K562 (cell line): ENCODE results near the gene TMC8. TPM values are rescaled to one million over a fixed set of nuclear protein-coding genes. Genes with fewer than 3 reads are reported as not detected.
A peak's percentile ranks its signal among the peaks of the same experiment; 100 is the strongest.

Source experiments
- ERF ChIP-seq: fragments of 450-650 bp; formaldehyde crosslinking; IDR thresholded peaks from 2 replicates; pipeline ENCODE4 v1.4.0; 2020; ENCODE audit warnings: mild to moderate bottlenecking, mixed read lengths
- KDM2B ChIP-seq: fragments of 250-450 bp; sonication (Bioruptor Pico); IDR thresholded peaks from 2 replicates; pipeline ENCODE4 v1.8.0; 2021; ENCODE audit warnings: mild to moderate bottlenecking, moderate library complexity
- KLF13 ChIP-seq: fragments of 450-650 bp; IDR thresholded peaks from 2 replicates; pipeline ENCODE4 v1.6.1; 2016; ENCODE audit warnings: missing genetic modification characterization, low read depth, mild to moderate bottlenecking, missing compliant biosample characterization, moderate library complexity, borderline replicate concordance
- PHF21A ChIP-seq: fragments of 450-650 bp; IDR thresholded peaks from 2 replicates; pipeline ENCODE4 v1.6.1; 2017; ENCODE audit warnings: low read depth, borderline replicate concordance
- POLR2H ChIP-seq: IDR thresholded peaks from 2 replicates; pipeline ENCODE4 v1.6.1; 2016; ENCODE audit warnings: missing genetic modification characterization, low read depth, mild to moderate bottlenecking, control low read depth, missing compliant biosample characterization, moderate library complexity
- SRSF7 ChIP-seq: fragments of 200-400 bp; formaldehyde crosslinking; optimal IDR thresholded peaks from 2 replicates; pipeline ENCODE3; 2017; ENCODE audit warnings: mild to moderate bottlenecking, low read depth, low read length
- STAT6 ChIP-seq: sonication (generic); formaldehyde crosslinking; IDR thresholded peaks from 2 replicates; pipeline ENCODE4 v1.8.1; 2023; ENCODE audit warnings: mild to moderate bottlenecking, missing genetic modification reagents
- TARDBP ChIP-seq: fragments of 450-650 bp; IDR thresholded peaks from 2 replicates; pipeline ENCODE4 v1.6.1; 2016
- THRB ChIP-seq: fragments of 450-650 bp; formaldehyde crosslinking; conservative IDR thresholded peaks from 2 replicates; pipeline ENCODE4 v1.4.0; 2022; ENCODE audit warnings: mild to moderate bottlenecking, missing genetic modification characterization
- ZBTB5 ChIP-seq: fragments of 450-650 bp; IDR thresholded peaks from 2 replicates; pipeline ENCODE4 v1.6.1; 2017; ENCODE audit warnings: antibody characterized with exemption
- ZBTB9 ChIP-seq: fragments of 450-650 bp; formaldehyde crosslinking; IDR thresholded peaks from 2 replicates; pipeline ENCODE4 v1.4.0; 2020; ENCODE audit warnings: mild to moderate bottlenecking, moderate library complexity
- ZC3H4 ChIP-seq: sonication (generic); formaldehyde crosslinking; IDR thresholded peaks from 2 replicates; pipeline ENCODE4 v1.9.0; 2021; ENCODE audit warnings: missing genetic modification reagents, borderline replicate concordance
- ZNF518B ChIP-seq: fragments of 250-450 bp; sonication (Bioruptor Pico); IDR thresholded peaks from 2 replicates; pipeline ENCODE4 v1.5.0; 2021; ENCODE audit warnings: mild to moderate bottlenecking, moderate library complexity
- ZNF589 ChIP-seq: fragments of 200-800 bp; sonication (Bioruptor generic); IDR thresholded peaks from 2 replicates; pipeline ENCODE4 v1.6.1; 2016; ENCODE audit warnings: low read depth, missing genetic modification characterization, missing compliant biosample characterization
- ZNF668 ChIP-seq: fragments of 250-450 bp; sonication (Bioruptor Pico); IDR thresholded peaks from 2 replicates; pipeline ENCODE4 v1.8.0; 2022; ENCODE audit warnings: mild to moderate bottlenecking, inconsistent platforms
- ZNF707 ChIP-seq: fragments of 250-450 bp; sonication (Bioruptor Pico); conservative IDR thresholded peaks from 2 replicates; pipeline ENCODE4 v1.8.0; 2022; ENCODE audit warnings: inconsistent platforms, mild to moderate bottlenecking, moderate library complexity
- polyA plus RNA-seq, 8 experiments: library from polyadenylated mRNA; depleted of rRNA in 4 of 8; stranded (reverse) in 5 of 8; unstranded in 3 of 8; fragments of >200 nt; fragmentation: Nextera tagmentation in 2 of 8; fragmentation: Illumina TruSeq in 1 of 8; extraction: Ambion mirVana in 2 of 8; extraction: Trizol in 1 of 8; gene quantifications; 2 replicates each; pipeline versions ENCODE4 v1.2.1 to v1.2.3, GENCODE V29; 2011 to 2014; ENCODE audit warnings: inconsistent platforms in 1 of 8, missing spikeins in 1 of 8
- total RNA-seq, 7 experiments: library from RNA; depleted of rRNA in 6 of 7; stranded (reverse); fragments of >200 nt in 6 of 7; fragmentation: Illumina TruSeq in 2 of 7; extraction: Trizol in 2 of 7; gene quantifications; 2 replicates each; pipeline versions ENCODE4 v1.2.1 to v1.2.3, GENCODE V29; 2011 to 2021; ENCODE audit warnings: low replicate concordance in 1 of 7

The TMC8 gene
- total and polyA plus RNA-seq, 9 of the 15 experiments (the other 6 are each of a cell fraction or from before 2014, with no cell fraction given): 0.13 to 10.9 (median 2.8) TPM

- TF ChIP-seq STAT6 (no peak), POLR2H (tag) (no peak), ZC3H4 (CRISPR knock-in tag) (no peak), ZNF589 (CRISPR knock-in tag) (no peak), TARDBP (no peak), PHF21A (no peak), ZBTB5 (no peak), ZNF668 (CRISPR knock-in tag) (no peak), KDM2B (CRISPR knock-in tag) (no peak), ZBTB9 (CRISPR knock-in tag) (peak; percentile 41; the same call in 1 of the 2 replicates), KLF13 (no peak), ZNF518B (CRISPR knock-in tag) (no peak), THRB (CRISPR knock-in tag) (no peak), ZNF707 (no peak), ERF (no peak; the same call in 1 of the 2 replicates), SRSF7 (no peak)
These were observed 17.8 kb upstream of the TMC8 start (continued) for GRCh38 chr17:78112518-78113471.
